Iris pigment epithelial cell (primary cell): ENCODE measurements around the gene ME3.

ENCODE experiments used
- DNase-seq: peaks from one replicate; pipeline ENCODE4 v3.0.0-alpha.2; 2011; ENCODE audit warnings: low read depth

ME3 gene

DNA sequence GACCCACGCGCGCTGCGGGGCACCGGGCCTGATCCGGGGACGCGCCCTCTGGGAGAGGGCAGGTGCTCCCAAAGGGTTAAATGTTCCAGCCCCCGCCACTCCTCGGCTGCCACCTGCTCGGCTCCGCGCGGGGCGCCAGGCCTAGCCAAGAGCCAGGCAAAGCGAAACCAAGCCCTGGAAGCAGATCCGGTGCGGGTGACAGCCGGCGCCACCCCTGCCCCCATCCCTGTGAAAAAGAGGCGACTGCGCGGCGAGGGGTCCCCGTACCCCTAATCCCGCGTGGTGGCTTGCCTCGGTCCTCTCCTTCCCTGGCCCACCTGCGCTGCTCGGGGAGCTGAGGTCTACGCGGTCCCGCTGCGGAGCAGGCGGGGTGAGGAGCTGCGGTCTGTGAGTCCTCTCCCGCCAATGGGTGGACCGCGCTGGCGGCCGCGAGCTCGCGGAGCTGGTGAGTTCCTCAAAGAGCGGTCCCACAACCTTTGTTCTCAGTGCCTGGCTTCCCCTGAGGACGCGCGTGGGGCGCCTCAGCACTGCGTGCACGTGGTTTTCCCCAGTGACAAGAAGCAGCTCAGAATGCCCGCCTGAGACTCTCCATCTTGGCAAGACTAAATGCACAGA lies at the start of gene ME3:
Gene ME3, minus strand, starts transcription at position 610 of the 615 bp plus-strand sequence.
- DNase-seq, result peak; percentile 68

DNA sequence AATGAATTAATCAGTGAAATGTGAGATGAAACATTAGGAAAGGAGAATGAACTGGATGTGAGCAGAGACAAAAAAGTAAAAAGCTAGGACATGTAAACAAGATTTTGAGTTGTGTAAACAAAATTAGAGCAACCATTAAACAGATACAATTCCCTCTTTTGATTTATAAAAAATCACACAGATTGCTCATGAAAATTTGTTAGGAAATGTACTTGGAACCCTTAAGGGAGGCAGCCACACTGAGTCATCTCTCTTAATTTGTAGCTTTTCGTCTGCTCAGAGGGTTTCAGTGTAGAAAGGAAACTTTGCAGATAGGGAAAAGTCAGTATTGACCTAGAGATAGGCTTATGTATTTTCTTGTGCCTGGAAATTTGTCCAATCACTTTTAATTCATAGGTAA lies 49.6 kb upstream of the ME3 start:
- peak; percentile 80 for DNase-seq

DNA sequence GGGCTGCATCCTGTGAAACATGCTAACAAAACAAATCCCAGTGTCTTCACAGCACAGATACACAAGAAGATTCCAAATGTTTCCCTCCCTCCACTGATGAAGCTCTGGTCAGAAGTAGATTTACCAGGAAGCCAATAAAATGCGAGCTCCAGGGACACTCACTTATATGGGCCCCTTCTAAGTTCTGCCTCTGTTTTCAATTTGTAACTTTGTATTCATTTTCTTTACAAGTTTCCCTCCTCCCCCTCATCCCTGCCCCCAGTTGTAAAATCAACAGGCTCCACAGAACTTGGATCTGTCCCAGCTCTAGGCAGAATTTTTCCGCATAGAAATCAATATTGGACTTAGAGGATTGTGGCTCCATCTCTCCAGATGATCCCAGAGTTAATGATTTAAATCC lies 48.1 kb upstream of the ME3 start:
- DNase-seq, result no peak

DNA sequence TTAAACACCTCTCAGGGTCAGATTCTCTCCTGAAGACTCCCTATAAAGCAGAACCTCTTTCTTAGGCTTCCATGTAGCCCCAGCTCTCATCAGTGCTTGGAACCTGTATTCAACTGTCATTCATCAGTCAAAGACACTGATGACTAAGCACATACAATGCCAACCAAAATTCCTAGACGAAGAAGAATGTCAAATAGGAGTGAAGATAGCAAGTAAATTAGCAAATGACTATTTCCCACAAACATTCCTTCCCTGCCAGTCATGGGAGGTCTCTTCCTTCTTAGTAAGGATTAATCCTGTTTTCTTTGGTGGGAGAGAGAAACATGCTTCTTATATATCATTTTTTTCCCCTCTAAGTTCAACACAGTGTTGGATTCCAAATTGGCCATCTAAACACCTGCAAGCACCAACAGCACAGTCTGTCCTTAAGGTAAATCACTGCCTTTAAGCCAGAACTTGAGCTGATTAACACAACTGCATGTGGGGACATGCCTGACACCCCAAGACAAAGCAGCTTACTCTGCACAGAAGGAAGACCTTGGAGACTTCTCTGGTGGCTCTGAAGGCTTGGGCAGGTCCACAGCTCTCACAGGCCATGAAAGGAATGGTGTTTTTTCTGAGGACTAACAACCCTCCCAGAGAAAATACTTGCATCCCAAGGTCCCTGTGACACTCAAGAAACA lies 47.5 kb upstream of the ME3 start:
- DNase-seq, result peak; percentile 86

DNA sequence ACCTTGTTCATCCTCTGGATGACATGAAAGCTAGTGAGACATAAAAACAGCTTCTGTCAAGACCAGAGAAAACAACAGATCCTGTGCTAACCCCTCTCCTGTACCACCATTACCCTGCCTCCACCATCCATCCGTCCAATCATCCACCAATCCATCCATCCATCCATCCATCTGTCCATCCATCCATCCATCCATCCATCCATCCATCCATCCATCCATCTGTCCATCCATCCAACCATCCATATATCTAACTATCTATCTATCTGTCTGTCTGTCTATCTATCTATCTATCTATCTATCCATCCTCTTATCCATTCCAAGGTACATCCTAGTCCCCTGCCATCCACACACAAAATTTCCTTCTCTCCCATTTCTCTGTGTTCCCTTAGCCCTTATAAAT lies 46.6 kb upstream of the ME3 start:
- no peak for DNase-seq

DNA sequence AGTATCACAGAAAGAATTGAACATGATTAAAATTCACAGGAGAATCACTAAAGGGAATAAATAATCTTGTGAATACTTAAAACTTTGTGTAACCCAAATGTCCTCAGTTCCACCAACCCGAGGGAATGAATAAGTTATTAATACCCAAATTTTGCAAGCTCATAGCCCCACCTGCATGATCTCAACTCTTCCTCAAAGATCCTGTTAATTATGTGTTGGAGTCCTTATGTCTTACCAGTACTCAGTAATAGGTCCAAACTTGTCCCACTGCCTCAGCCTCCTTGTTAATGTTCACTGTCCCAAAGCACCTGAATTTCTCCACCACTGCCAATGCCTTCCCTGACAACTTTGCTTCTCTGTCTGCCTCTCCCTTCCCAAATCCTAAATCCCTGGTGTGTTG lies 46.1 kb upstream of the ME3 start:
- no peak for DNase-seq

DNA sequence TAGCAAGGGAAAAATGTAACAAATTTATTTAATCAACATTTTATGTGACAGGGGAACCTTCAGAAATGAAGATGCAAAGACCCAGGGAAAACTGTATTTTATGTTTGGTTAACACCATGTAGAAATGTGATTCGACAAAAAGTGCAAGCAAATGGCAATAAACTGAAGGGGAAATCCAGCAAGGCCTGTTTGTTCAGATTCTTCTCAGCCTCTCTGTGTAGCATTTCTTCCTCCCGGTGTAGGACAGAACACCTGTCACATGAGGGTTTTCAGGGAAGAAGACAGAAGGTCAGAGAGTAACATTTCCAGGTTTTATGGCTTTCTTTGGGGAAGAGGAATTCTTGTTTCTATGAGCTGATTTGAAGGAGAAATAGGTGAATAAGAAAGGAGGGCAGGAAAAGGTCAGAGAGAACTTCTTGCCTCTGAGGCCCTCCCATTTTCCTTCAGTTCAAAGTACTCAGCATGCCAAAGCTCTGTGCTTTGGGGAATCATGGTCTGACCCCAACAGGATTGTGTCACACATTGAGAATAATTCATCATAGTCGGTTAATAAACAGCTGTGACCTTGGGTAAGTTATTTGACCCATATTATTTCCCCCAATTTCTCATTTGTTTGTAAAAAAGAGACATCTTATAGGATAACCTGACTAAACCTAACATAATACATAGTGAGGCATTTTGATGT lies 45.5 kb upstream of the ME3 start:
- DNase-seq, result peak; percentile 59

DNA sequence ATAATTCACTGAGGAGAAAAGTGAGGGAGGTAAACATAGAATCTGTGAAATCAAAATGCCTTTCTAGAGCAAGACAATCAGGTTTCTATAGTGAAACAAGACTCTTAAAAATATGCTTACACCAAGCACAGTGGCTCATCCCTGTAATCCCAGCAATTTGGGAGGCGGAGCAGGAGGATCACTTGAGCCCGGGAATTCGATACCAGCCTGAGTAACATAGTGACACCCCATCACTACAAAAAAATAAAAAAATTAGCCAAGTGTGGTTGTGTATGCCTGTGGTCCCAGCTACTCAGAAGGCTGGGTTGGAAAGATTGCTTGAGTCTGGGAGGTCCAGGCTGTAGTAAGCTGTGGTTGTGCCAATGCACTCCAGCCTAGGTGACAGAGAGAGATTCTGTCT lies 43.2 kb upstream of the ME3 start:
- no peak for DNase-seq

DNA sequence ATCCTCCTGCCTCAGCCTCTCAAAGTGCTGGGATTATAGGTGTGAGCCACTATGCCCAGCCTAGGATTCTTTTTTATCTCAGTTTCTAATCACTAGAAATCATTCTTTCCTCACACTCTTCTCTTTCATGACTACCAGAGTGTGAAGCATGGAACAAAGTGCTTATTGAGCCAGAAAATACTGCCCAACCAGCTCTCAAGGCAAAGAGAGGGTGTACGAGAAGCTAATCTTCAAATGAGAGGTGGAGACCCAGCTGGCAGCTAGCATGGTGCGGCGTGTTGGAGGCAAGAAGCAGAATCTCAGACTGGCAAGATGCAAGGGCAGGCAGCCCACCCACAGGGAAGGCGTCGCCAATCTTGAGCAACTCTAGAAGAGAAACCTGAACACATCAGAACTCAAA lies 41.1 kb upstream of the ME3 start:
- no peak for DNase-seq

DNA sequence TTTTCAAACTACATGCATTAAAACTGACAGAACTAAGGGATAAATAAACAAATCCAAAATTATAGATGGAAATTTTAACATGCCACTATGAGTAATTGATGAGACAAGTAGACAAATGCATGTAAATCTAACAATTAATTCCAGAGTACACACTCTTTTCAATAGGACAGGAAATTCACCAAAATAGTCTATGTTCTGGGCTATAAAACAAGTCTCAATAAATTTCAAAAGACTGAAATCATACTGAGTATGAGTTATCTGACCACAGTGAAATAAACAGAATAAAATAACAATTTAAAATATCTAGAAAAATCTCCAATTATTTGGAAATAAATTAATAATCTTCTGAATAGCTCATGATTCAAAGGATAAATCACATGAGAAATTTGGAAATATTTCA lies 38.5 kb upstream of the ME3 start:
- no peak for DNase-seq

DNA sequence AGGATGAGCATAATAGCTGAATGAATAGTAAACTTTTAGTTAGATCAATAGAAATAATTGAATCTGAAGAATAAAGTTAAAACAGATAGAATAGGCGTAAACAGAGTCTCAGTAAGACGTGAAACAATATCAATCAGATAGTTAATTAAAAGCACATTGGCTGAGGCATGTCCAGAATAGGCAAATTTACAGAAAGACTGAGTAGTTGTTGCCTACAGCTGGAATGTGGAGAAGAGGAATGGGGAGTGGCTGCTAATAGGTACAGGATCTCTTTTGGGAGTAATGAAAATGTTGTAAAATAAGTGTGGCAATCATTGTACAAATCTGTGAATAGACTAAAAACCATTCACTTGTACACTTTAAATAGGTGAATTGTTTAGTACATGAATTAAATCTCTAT lies 36.3 kb upstream of the ME3 start:
- DNase-seq, result no peak

DNA sequence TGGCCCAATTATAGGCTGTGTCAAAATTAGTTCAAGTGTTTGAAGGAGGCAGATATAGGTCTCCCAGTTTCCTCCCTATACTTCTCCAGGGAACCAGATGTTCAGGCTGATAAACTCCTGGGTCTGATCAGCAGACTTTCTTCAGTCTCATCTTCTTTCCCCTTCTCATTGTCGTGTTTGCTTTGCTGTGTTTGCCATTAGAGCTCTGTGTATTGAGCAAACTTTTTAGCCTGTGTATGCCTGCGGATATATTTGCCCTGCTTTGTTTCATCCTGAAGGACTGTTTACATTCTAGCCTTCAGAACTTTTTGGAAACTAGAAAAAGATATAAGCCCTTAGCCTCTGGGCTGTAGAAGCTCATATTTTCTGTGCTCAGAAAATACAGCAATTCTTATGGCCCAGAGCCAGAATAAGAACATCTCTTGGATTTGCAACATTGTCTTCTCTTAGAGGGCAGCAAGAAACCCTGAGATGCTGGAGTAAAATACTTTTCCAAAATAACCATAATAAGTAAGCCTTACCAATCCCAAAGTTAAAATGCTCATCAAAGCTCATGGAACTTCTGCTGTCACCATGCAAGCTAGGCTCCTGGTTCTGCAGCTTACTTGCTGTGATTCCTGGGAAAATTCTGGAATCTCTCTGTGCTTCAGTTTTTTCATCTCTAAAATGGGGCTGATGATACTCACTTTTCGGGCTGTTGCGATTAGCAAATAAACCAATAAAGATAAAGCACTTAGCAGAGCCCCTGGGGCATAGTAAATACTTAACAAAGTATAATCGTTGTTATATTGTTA lies 34.1 kb upstream of the ME3 start:
- no peak for DNase-seq

DNA sequence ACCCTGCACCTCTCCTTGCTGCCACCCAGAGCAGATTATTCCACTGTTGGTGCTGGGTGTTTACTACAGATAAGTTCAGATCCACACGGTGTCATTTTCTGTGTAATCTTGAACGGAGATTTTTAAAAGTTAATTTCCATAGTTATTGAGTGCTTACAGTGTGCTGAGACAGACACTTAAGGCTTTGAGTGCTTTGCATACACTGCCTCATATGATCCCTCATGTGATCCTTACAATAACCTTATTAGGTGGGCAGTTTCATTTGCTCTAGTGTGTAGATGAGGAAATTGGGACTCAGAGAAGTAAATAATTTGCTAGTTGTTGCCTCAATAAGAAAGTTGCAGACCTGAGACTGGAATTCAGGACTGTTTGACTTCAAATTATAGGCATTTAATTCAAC lies 32.3 kb upstream of the ME3 start:
- no peak for DNase-seq

DNA sequence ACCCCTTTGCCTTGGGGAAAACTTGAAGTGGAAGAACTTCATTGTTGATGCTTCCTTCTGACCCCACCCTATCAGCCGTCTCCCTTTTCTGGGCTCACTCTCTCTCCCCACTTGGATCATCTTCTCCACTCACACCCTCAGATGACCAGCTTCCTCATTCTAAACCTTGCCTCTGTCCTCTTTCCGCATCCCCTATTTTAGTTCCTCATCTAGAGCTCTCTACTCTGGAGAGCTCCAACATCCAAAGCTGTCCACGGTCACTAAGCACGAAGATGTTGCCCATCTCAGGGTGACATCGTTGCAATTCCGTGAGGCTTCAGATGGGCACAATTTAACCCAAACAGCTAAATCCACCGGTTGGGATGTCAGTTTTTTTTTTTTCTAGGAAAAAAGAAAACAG lies 31.6 kb upstream of the ME3 start:
- no peak for DNase-seq

DNA sequence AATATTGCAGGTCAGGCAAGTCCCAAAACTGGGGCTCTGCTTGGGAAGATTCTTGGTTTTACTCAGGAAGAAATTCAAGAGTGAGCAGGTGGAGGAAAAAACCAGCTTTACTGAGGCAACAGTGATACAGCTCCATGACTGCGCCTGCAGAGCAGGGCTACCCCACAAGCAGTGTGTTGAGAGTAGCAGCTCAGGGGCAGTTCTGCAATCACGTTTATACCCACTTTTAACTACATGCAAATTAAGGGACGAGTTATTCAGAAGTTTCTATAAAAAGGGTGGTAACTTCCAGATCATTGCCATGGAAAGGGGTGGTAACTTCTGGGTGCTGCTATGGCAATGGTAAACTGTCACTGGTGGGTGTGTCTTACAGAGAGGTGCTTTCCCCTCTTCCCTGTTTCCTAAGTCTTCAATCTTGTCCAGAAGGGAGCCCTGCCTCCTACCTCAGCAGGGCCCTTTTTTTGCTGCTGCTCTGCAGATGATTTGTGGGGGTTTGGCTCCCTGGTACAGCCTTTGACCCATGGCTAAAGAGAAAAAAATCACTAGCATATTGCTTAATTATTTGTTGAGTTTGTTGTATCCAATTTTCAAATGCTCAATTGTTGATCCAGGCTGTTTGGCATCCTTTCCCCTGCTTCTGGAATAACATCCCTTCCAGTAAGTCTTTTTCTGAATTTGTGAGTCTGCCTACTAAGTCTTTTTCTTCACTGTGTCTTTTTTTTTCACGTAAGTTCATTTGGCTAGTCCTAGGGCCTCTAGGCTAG lies 30.0 kb upstream of the ME3 start:
- no peak for DNase-seq

DNA sequence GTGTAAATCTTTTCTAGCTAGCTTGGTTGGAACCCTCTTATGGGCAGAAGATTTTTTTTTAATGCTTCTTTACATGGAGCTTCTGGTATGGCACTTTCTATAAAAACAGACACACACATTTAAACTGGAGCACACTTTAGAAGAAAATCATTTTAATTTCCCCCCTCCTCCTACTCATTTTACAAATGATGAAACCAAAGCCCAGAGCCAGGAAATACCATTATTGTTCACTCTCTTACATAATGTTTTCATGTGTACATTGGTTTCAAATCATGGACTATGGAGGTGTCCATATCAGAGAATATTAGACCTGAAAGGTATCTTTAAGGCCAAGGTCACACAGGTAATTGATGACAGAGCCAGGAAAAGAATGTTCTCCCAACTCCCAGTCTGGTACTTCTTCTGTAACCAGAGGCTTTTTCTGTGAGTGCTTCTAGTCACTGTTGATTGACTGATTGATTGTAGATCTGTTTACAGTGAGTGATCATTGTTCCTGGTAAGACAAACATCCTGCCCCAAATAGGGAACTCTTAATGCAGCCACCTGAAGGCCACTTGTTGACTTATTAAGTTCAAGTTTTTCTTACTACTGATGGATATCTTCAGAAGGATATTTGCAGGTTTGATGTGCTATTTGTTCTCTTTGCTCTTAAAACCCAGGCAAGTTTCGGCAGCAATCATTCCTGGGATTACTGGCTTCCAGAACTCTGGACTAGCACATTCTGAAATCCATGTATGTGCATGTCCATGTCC lies 26.8 kb upstream of the ME3 start:
- DNase-seq, result peak; percentile 61

DNA sequence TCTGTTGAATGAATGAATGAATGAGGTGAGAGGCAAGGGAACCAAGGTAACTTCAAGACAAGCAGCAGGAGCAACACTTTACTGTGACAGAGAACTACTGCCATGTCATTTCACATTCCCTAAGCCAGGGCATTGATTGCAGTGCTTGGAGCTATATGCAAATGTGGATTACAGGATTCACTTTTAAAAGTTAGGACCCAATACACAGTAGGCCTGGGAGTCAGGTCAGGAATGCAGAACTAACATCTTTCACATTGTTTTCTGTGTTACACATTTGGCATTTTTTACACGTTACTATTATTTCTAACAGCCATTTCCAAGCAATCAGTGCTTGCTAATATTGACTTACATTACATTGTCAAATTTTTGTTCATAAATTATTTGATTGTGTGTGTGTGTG lies 26.2 kb upstream of the ME3 start:
- DNase-seq, result peak; percentile 52

DNA sequence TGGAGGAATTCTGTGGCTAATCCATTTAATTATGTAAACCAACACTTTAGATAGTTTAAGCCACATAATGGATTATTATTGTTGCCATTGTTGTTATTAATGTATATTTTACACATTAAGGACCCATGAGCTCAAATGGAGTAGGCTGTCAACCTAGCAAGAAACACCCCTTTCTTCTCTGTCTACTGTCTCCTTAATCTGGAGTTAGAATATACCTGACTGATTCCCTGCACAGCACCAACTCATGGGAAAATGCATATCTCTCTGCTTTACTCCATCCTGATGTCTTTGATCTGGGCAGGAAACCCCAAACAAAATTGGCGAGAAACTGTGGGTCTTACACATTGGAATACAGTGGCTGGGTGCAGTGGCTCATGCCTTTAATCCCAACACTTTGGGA lies 24.0 kb upstream of the ME3 start:
- no peak for DNase-seq

DNA sequence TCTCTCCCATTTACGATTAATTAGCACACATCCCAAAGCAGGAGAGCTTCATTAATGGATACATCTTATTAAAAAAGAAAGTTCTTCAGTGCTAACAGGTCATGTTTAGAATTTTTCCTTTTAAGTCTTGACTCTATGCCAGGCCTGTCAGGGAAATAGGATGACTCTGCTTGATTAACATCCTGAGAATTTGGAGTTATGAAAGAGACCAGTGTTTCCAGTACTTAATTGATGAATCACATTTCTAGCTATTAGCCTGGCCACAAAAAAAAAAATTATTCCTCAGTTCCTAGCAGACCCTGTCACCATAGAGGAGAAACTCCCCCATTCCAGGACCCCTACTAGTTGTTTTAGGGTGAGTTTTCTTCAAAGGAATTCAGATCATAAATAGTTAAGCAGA lies 23.6 kb upstream of the ME3 start:
- peak; percentile 97 for DNase-seq

DNA sequence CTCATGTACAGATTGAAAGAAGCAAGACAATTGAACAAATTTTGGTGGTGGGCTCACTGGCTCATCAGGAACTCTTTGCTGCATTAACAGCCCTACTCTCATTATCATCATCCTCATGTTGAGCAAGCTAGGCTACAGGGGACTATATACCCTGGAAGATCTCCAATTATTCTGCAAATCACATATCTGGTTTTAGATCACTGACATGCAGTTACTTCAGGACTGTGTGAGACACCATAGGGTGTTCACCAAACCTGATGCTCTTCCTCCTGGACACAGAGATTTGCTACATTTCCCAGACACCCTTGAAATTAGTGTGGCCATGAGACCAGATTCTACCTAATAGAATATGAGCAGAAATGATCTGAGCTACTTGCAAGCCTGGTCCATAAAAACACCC lies 23.0 kb upstream of the ME3 start:
- peak; percentile 65 for DNase-seq

DNA sequence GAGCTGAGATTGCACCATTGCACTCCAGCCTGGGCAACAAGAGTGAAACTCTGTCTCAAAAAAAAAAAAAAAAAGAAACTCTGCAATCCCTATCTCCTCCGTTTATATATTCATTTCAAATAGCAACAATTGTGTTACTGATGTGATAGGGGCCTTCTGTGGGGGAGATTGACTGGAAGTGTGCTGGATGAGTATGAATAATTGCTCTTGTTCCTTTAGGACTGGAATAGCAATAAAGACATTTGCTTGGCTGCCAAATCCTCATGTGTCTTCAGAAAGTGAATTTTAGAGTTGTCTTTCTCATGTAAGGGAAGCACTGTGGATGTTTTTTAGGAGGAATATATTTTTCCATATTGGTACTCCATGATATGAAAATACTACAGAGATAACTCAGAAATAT lies 21.1 kb upstream of the ME3 start:
- no peak for DNase-seq
